Hippocampal formation (tissue), 2 donors: ENCODE results near the gene XRCC4.

Experiments used
- DNase-seq, 2 donors: peaks; one replicate each; lab custom pipeline; 2025; lab: John Stamatoyannopoulos, UW

XRCC4 gene

GRCh38 chr5:83388608-83389007 lies 311.3 kb downstream of the XRCC4 start:
- no peak for DNase-seq

DNA sequence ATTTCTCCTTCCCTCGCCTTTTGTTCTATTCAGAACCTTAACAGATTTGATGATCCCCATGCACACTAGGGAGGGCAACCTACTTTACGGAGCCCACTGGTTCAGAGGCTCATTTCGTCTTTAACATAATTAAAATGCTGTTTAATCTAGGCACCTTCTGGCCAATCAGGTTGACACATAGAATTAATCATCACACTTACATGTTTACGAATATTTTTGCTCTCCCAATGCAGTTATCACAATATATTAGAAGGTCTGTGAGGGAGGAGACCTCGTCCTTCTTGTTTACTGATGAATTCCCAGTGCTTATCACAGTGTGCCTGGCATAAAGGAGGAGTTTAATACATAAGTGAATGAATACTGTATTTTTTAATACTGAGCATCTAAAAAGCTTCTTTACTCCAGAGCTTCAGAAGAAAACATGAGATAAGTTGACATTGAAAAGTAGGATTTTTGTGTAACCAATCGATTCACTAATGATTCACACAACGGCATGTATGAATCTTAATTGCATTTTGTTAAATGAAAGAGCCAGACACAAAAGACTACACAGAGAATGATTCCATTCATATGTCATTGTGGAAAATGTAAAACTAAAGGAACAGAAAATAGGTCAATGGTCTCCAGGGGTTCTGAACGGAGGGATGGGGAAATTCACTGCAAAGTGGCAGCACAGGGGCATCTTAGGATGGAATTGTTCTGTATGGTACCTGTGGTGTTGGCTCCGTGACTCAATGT lies 315.6 kb downstream of the XRCC4 start:
- DNase-seq = no peak

DNA sequence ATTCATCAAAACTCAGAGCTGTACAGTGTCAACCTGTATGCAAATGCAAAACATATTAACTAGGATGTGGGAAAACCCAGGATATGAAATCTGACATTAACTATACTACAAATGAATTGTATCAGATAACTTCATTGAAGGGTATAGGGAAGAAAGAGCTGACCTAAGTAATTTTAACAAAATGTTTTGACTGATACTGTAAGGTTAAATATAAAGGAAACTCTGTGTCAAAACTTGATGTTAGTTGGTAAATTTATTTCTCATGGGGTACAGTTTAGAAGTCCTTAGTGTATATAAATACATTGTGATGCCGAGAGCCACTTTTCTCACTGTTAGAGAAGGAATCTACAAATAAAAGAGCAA lies 316.1 kb downstream of the XRCC4 start:
- DNase-seq = no peak

GRCh38 chr5:83394190-83394589 lies 316.8 kb downstream of the XRCC4 start:
- no peak for DNase-seq

DNA sequence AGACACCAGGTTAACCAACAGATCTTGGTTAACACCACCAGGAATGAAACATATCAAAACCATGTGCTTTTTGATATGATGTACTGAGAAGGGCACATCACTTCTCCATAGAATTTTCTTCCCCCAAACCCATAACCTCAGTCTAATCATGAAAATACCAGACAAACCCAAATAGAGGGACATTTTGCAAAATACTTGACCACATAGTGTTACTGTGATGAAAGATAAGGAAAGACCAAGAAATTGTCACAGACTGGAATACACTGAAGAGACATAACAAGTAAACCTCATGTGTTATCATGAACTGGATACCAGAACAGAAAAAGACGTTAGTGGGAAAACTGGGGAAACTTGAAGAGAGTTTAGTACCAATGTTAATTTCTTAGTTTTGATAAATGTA lies 319.3 kb downstream of the XRCC4 start:
- no peak for DNase-seq

DNA sequence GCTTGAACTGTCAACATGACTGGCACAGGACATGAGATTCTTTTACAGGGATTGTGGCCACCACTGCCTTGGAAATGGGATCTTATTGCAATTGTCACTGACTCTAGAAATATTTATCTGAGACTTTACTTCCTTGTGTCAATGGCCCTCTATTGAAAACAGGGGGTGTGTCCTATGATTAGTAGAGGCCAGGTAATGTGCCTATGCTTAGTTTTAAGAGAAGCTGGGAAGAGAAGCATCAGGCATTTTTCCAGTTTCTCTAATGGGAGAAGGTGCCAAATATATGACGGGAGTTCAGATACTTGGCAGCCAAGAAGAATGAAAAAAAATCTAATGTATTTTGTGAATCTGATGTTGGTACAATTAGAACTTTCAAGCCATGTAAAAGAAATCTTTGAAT lies 320.3 kb downstream of the XRCC4 start:
- DNase-seq = no peak

- no peak for DNase-seq
Observed at GRCh38 chr5:83400241-83400640, 322.9 kb downstream of the XRCC4 start.

DNA sequence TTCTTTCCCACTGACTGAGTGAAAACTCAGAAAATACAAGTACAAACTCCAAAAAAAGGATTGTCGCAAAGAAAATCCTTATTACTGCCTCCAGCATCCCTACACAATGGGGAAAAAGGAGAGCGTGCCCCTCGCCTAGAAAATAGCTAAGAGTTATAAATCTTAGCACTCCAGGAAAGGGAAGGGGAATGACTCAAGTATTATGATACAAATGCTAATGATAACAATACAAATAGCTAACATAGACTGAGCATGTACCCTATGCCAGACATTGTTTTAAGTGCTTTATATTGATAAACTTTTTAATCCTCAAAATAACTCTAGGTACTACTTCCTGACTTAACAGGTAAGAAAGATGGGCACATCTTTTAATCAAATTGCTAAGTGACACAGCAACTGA lies 323.4 kb downstream of the XRCC4 start:
- DNase-seq = no peak

DNA sequence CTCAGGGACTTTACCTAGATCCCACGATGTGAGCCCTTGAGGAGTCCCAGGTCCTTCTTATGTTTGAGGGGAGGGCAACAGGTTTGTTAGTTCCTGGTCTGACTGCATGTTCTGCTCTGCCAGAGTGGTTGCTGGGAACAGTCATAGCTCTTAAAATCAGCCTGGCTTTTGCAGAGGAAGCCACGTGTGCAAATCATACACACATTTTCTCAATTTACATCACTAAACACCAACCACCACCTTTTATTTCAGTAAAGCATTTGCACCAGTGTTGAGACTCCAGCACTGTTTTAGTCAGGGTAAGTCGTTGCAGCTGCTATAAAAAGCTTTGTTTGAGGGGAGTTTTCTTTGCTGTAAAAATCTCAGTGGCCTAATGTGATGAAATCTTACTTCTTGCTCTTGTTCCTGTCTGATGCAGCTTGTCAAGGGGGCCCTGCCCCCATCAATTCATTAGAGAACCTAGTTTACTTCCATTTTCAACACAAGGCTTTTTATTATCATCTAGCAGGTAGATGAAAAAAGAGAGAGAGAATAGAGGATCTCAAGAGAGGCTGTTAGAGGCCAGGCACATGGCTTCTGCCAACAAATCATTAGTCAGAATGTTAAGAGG lies 323.9 kb downstream of the XRCC4 start:
- DNase-seq = no peak

DNA sequence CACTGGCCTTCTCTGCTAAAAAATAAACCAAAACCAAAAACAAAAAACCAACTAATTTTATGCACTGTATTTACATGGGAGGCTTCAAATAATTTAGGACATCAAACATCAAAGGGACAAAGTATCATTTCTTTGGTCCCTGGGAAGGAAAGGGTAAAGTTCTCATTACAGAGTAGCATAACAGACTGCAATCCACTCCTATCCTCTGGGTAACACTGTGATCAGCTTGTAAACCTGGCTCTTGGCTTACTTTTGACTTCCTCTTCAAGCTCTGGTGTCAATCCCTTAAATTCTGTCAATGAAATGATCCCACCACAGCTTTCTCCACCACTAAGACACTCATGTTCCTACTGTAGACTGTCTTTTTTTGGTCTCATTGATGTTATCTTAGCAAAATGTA lies 324.4 kb downstream of the XRCC4 start:
- DNase-seq = no peak
